GM18520 (cell line): ENCODE results near the gene SPATA17.

Experiments
- ATAC-seq: cut with Tn5 transposase; IDR thresholded peaks from one replicate; pipeline ENCODE4 v1.9.1; 2021; ENCODE audit not compliant: unreplicated experiment

SPATA17 gene

DNA sequence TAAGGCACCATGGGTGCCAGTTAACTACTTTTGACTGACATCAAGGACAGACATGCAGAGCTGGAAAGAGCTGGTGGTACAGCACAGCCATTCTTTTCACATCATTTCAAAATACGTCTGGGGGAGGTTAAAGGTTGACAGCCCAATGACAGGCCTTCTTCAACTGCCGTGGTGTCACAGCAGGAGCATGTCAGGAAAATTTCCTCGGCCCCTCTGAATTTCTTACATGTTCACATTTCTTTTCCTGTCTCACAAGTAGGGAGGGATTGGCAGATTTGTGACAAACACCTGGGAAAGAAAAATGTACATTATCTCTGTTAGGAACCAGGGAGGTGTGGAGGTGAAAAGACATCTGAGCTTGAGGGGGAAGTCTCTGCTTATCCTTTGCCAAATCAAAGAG is 279.1 kb downstream of the SPATA17 start:
- no peak for ATAC-seq

DNA sequence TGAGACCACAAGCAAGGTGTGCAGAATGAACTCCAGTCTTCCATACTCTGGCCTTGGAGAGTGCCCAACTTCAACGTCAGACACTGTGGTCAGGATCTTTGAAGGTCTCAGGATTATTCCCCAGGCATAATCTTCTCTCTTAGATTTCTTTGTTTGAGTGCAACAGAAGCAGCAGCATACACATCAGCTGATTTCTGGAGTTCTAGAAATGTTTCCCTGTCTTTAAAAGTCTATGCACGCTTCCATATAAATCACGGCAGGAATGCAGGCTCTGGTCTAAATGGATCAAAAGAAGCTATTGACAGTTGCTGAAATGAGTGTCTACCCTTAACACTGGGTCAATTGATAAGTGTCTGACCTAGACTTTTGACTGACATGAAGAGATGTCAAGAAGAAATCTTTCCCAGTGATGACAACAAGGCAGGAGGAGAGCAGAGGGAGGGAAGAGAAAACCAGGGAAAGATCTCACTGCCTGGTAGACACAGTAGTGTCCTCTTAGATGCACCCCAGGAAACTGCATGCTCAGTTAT is 279.7 kb downstream of the SPATA17 start:
- no peak for ATAC-seq

DNA sequence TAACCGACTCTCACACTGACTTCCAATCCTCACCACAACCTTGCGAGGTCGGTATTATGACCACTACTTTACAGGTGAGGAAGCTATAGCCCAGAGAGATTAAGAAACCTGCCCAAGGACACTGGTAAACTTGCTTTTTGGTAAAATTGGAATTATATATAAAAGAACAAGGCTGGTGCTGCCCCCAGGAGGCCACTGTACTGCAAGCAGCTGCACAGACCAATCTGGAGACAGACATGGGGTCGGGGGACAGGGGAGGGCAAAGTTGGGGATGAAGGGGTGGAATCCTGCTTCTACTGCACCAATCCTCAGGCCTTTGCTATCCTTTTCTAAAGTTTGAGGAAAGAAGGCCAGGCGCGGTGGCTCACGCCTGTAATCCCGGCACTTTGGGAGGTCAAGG is 280.8 kb downstream of the SPATA17 start:
- ATAC-seq: no peak

DNA sequence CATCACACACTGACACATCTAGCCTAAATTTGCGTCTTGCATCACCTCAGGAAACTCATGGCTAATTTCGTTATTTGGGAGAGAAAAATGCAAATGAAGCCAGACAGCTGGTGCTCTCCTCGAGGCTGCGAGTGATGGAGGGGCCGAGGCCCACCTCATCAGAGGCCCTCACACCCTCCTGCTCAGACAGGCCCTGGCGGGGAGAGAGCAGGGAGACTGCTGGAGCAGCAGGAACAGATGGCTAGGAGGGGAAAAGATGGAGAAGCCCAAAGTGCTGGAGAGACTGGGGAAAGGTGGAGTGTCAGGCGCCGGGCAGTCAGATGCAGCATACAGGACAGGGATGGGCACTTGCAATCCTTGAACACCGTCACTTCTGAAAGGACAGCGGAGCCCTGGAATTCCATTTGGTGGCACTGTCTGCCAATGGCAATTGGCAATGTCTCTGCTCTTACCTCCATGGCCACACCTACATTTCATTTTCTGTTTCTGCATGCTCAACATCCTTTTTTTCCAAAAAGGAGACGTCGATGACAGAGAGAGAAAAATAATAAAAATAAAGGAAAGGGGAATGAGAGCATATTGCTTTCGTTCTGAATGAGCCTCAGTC is 286.2 kb downstream of the SPATA17 start:
- no peak for ATAC-seq

DNA sequence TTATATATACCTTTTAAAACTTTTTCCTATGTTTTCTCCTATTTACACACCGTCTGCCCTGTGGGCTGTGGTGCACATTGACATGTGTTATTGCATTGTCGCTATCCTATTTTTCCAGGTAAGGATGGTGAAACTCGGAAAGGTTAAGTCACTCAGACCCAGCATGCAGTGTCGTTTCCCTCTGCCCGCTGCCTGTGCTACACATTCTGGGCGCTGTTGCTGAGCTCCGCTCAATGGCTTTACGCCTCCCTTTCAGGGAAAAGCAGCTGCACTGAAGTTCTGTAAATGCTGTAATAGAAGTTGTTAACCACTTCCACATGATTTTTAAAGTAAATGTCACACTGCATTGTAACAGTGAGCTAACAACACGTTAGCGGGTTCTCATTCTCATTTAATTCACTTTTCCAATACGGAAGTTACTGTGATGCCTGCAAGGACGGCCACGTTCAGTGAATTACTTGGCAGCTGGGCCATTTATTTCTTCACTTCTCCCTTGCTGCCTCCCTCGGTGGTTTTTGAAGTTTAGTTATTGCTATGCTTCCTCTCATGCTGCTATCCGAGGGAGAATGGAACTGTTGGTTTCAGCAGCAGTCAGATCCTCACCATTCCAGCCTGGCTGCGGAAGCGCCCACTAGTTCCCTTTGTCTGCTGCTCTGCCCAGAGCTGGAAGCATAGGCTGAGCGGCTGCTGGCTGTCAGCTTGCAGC is 288.7 kb downstream of the SPATA17 start:
- no peak for ATAC-seq
